Activated naive CD4-positive, alpha-beta T cell treated with anti-CD3 and anti-CD28 coated beads, Interleukin-2, amount 50 U/mL, for 72 hours (primary cell): Measurements from ENCODE around the gene GRK3. TPM values are rescaled to one million over a fixed set of nuclear protein-coding genes. Genes with fewer than 3 reads are reported as not detected.

Experiments used
- ATAC-seq, 2 donors: fragments of 150-1000 bp; cut with Tn5 transposase; 2 replicates each; pipeline ENCODE4 v1.10.0; 2021; ENCODE audit warnings: mild to moderate bottlenecking in 2 of 2, moderate library complexity in 2 of 2
- DNase-seq, 2 donors: peaks; one replicate each; pipeline ENCODE4 v3.0.0; 2021 to 2022; ENCODE audit warnings: low spot score in 2 of 2
- H3K27ac Mint-ChIP-seq, 2 donors: one replicate each; pipeline ENCODE4 v1.8.0; 2022; ENCODE audit warnings: mild to moderate bottlenecking in 2 of 2, mixed read lengths in 2 of 2
- H3K36me3 Mint-ChIP-seq, 2 donors: one replicate each; pipeline ENCODE4 v1.8.0; 2022; ENCODE audit warnings: mixed read lengths in 2 of 2
- H3K9me3 Mint-ChIP-seq, 2 donors: one replicate each; pipeline ENCODE4 v1.8.0; 2022; ENCODE audit warnings: mixed read lengths in 2 of 2
- total RNA-seq, 2 donors: library from RNA; stranded (reverse); gene quantifications; one replicate each; pipeline ENCODE4 v1.2.3, GENCODE V29; 2022

GRK3 gene
- total RNA-seq, 2 donors from 2014 or later = 13.6 to 31.6 TPM

DNA sequence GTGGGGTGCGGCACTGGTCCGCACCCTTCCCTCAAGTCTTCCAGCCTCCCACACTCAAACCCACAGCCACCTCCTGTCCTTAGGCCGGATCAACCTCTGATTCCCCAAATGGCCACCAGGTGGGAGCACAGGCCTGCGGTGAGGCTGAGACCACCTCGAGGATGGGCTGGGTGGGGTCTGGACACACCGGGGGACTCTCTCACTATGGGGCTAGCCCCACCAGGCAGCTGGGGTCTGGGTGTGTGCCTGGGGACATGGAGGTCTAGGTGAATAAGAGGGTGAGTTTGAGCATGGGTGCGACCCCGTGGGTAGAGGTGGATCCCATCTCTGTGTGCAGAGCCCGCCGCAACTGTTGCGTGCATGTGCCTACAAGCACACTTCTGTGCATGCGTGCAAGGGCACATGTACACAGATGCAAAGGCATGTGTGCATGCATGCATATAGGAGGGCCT, 210.1 kb downstream of the GRK3 start:
- Mint-ChIP-seq H3K9me3 (peaks cover 0 to 4% of the 10 kb centered on the region in 2 donors), H3K36me3 (peaks cover 0 to 14% of the 10 kb centered on the region in 2 donors), H3K27ac (peak overlapping the region in 1 of 2 donors; percentile 34)
- DNase-seq (peak in 1 of 2 donors; percentile 35), ATAC-seq (no peak)

DNA sequence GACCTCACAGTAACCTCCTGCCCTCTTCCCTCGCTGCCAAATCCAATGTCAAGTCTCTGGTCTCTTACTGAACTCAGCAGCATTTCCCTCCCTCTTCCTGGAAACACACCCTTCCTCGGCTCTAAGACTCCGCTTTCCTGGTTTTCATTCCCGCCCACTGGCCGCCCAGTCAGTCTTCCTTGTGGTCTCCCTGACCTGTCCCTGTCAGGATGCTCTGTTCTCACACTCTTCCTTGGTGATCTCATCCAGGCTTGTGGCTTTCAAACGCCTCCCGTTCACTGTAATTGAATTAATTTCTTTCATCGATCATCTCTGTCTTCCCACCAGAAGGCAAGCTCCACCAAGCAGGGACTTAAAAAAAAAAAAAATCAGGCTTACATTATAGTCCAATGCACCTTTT, 211.1 kb downstream of the GRK3 start:
- peaks cover 0 to 4% of the 10 kb centered on the region in 2 donors for H3K36me3 Mint-ChIP-seq
- ATAC-seq = no peak
- no peak for DNase-seq
- H3K27ac Mint-ChIP-seq = peak overlapping the region in 1 of 2 donors; percentile 33
- no peaks in the 10 kb centered on the region for H3K9me3 Mint-ChIP-seq

DNA sequence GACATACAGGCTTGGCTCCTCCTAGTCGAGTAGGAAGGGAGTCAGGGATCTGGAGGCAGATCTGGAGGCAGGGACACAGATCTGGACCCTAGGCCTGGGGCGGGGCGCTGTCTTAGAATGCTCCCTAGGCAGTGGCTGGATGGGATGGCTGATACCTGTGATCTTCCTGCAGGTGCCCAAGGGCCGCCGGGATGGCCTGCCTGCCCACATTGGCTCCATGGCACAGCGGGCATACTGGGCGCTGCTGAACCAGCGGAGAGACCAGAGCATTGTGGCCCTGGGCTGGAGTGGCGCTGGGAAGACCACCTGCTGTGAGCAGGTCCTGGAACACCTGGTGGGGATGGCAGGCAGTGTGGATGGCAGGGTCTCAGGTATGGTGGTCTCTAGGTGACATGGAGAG, 212.9 kb downstream of the GRK3 start:
- Mint-ChIP-seq H3K36me3 (no peaks in the 10 kb centered on the region), H3K27ac (no peak overlapping the region), H3K9me3 (no peaks in the 10 kb centered on the region)
- DNase-seq = no peak
- ATAC-seq = no peak

DNA sequence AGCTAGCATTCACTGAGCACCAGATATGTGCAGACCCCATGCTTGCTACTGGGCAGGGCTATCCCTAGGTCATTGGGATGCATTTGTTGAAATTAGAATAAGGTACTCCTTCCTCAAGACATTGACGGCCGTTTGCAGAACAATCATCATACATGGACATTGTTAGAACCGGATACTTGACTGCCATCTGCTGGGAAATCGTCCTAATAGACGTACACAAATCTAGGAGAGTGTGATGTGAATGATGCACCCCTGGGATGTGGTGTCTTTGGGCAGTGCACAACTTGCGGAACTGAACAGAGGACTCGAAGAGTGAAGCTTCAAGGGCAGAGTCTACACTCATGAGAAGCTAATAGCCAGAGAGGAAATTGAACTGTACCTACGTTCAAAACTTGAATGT, 213.4 kb downstream of the GRK3 start:
- ATAC-seq (no peak), DNase-seq (peak in 1 of 2 donors; percentile 14)
- Mint-ChIP-seq H3K36me3 (no peaks in the 10 kb centered on the region), H3K27ac (no peak overlapping the region), H3K9me3 (no peaks in the 10 kb centered on the region)

Other genes starting within 250 kb of the GRK3 start
- gene MYO18B, start 177.5 kb downstream of the GRK3 start, total RNA-seq = 1 to 10 TPM in 1 of 2 donors, under 1 TPM in 1; 0.98 to 5.9 TPM